ENCODE results near the gene NT5C3A. TPM values are rescaled to one million over a fixed set of nuclear protein-coding genes. Genes with fewer than 3 reads are reported as not detected.
A peak's percentile ranks its signal among the peaks of the same experiment; 100 is the strongest.

The NT5C3A gene
- total RNA-seq, 1 experiment from 2014 or later = 60.4 TPM

GRCh38 chr7:33091641-33092191, 29.1 kb upstream of the NT5C3A start:
- no peak overlapping the region for H3K27ac ChIP-seq
- no peaks in the 10 kb centered on the region for H3K9me2 ChIP-seq (ENCODE audit: insufficient read depth)
- H3K79me2 ChIP-seq (ENCODE audit: low read depth) = no peaks in the 10 kb centered on the region
- H2AFZ ChIP-seq = no peak overlapping the region; the same call in 1 of the 2 replicates
- no peak overlapping the region for H3K4me2 ChIP-seq
- no peak for DNase-seq
- H3F3A ChIP-seq (ENCODE audit: insufficient read depth, low read depth) = peaks cover 8% of the 10 kb centered on the region; the same call in 1 of the 2 replicates
- no peak overlapping the region for H3K4me3 ChIP-seq
- CTCF ChIA-PET = no interaction called here
- peaks cover 12% of the 10 kb centered on the region for H3K36me3 ChIP-seq (ENCODE audit: low read depth)
- POLR2A ChIA-PET (ENCODE audit: unreplicated experiment) = no interaction called here
- BruUV-seq (replicated peaks) = no TSS peak
- intact Hi-C loops (cut with micrococcal nuclease; ENCODE audit: unreplicated experiment) = loop anchor here (2.0 kb wide), 1 partner anchor 29 kb away; the partner anchor contains the start of gene NT5C3A
- no peaks in the 10 kb centered on the region for H4K20me1 ChIP-seq (ENCODE audit: insufficient read depth)
- H3K9me3 ChIP-seq (ENCODE audit: insufficient read depth, low read depth) = no peaks in the 10 kb centered on the region
- TF ChIP-seq EZH2 (IDR thresholded peaks at IDR 0.05; ENCODE audit: low read depth) (no peak), CTCF (conservative IDR thresholded peaks at IDR 0.05) (no peak; the same call in 1 of the 2 replicates)
- H3K4me1 ChIP-seq (replicated peaks; ENCODE audit: insufficient read depth) = no peaks in the 10 kb centered on the region
- no peaks in the 10 kb centered on the region for H3K27me3 ChIP-seq (ENCODE audit: insufficient read depth, low read depth)

- H3F3A ChIP-seq (ENCODE audit: insufficient read depth, low read depth) = peaks cover 8% of the 10 kb centered on the region; the same call in 1 of the 2 replicates
- BruUV-seq (replicated peaks) = no TSS peak
- DNase-seq = peak in 1 of 2 experiments; percentile 68
- no peak overlapping the region; the same call in 1 of the 2 replicates for H2AFZ ChIP-seq
- no peaks in the 10 kb centered on the region for H3K9me3 ChIP-seq (ENCODE audit: insufficient read depth, low read depth)
- no peak overlapping the region for H3K4me2 ChIP-seq
- H3K9me2 ChIP-seq (ENCODE audit: insufficient read depth) = no peaks in the 10 kb centered on the region
- peaks cover 6% of the 10 kb centered on the region for H3K36me3 ChIP-seq (ENCODE audit: low read depth)
- intact Hi-C loops (cut with micrococcal nuclease; ENCODE audit: unreplicated experiment) = loop anchor here (2.0 kb wide), 1 partner anchor 28 kb away; the partner anchor contains the start of gene NT5C3A
- no peak overlapping the region for H3K27ac ChIP-seq
- no peak for TF ChIP-seq CTCF (conservative IDR thresholded peaks at IDR 0.05)
- no peaks in the 10 kb centered on the region for H3K4me1 ChIP-seq (replicated peaks; ENCODE audit: insufficient read depth)
- POLR2A ChIA-PET (ENCODE audit: unreplicated experiment) = no interaction called here
- H3K27me3 ChIP-seq (ENCODE audit: insufficient read depth, low read depth) = no peaks in the 10 kb centered on the region
- CTCF ChIA-PET = no interaction called here
- no peaks in the 10 kb centered on the region for H4K20me1 ChIP-seq (ENCODE audit: insufficient read depth)
- no peak overlapping the region for H3K4me3 ChIP-seq
- H3K79me2 ChIP-seq (ENCODE audit: low read depth) = no peaks in the 10 kb centered on the region
Measured at GRCh38 chr7:33091111-33091531, 28.5 kb upstream of the NT5C3A start.

DNA sequence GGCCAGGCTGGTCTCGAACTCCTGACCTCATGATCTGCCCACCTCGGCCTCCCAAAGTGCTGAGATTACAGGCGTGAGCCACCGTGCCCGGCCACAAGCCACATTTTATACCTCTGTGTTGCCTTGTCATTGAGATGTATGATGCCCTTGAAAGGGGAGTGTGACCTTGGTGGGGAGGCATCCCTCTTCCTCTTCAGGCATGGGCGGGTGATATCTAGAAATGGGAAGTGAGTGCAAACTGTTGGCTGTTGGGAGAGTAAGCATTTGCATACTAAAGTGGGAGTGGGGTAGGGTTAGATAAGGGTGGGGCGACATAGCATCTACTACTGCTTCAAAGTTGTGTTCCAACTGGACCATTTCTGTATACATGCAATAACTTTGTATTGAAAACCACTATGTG, 26.6 kb upstream of the NT5C3A start:
- Histone ChIP-seq H2AFZ (no peak overlapping the region), H3K79me2 (ENCODE audit: low read depth) (no peaks in the 10 kb centered on the region), H3K27ac (no peak overlapping the region), H3K4me1 (replicated peaks; ENCODE audit: insufficient read depth) (no peaks in the 10 kb centered on the region), H3F3A (ENCODE audit: insufficient read depth, low read depth) (peaks cover 8% of the 10 kb centered on the region; the same call in 1 of the 2 replicates), H3K4me3 (no peak overlapping the region), H3K27me3 (ENCODE audit: insufficient read depth, low read depth) (no peaks in the 10 kb centered on the region), H4K20me1 (ENCODE audit: insufficient read depth) (no peaks in the 10 kb centered on the region), H3K9me3 (ENCODE audit: insufficient read depth, low read depth) (no peaks in the 10 kb centered on the region; the same call in 1 of the 2 replicates), H3K9me2 (ENCODE audit: insufficient read depth) (no peaks in the 10 kb centered on the region), H3K4me2 (no peak overlapping the region), H3K36me3 (ENCODE audit: low read depth) (no peaks in the 10 kb centered on the region)
- ChIA-PET POLR2A (ENCODE audit: unreplicated experiment) (no interaction called here), CTCF (no interaction called here)
- no peak for DNase-seq
- no peak for TF ChIP-seq EZH2 (IDR thresholded peaks at IDR 0.05; ENCODE audit: low read depth)
- no peak for TF ChIP-seq CTCF (conservative IDR thresholded peaks at IDR 0.05)
- intact Hi-C loops (cut with micrococcal nuclease; ENCODE audit: unreplicated experiment) = no loop called here
- BruUV-seq (replicated peaks) = no TSS peak

Measured in PC-9 (cell line).